ENCODE results near the gene GAB1.

Gene GAB1

DNA sequence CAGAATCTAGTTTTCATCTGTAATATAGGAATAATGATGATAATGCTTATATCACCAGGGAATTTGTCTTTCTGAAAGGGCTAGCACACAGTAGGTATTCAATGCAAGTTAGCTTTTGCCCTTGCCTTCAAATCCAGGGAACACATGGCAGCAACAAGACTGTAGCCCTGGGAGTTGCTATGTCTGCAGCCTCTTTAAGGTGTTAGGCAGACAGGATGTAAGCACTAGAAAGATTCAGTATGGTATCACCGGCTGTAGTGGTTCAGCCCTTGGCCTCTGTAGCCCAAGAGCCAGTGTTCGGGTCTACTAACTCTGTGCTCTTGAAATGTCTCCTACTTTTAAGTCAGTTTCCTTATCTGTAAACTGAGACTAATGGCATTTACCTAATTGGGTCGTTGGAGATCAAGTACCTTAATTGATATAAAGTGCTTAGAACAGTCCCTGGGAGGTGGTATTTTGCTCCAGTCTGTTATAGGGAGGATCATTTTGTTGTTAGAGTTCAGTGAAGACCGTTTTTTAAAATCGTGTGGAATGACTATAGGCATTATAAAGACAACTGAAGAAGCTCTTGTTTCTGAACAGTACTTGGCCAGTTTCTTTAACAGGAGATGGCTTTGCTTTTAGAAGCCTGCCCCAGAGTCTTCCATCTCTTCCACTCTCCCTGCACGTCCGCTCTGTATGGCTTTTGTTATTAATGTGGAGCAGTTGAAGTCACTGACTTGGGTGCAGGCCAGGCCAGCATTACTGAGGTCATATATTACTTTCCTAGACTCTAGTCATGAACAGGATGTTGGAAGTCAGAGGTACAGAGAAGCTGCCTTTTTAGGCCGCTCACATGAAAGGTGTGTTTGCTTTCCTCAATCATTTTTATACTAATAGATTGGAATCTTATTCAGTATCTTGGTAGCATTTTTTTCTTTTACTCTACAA lies 44.8 kb downstream of the GAB1 start:
- H3K27ac ChIP-seq = peak overlapping the region; percentile 57
- H3K79me2 ChIP-seq = peaks cover 5% of the 10 kb centered on the region
- H3K9me3 ChIP-seq (ENCODE audit: control insufficient read depth, low read length) = no peaks in the 10 kb centered on the region
- H3K4me3 ChIP-seq (ENCODE audit: low read depth, low read length) = no peak overlapping the region
- no peak overlapping the region for H3K4me2 ChIP-seq (ENCODE audit: low read length)
- no peaks in the 10 kb centered on the region for H3K36me3 ChIP-seq (ENCODE audit: control insufficient read depth, insufficient read depth, low read length)
- no peak for TF ChIP-seq CTCF (IDR thresholded peaks at IDR 0.05)
- H3K9ac ChIP-seq = no peak overlapping the region
- H2AFZ ChIP-seq = peak overlapping the region; percentile 50
- no peaks in the 10 kb centered on the region for H3K27me3 ChIP-seq (ENCODE audit: control insufficient read depth, insufficient read depth, low read length)
- peaks cover 5% of the 10 kb centered on the region for H3K4me1 ChIP-seq

GRCh38 chr4:143382596-143382995 lies 45.9 kb downstream of the GAB1 start:
- peak overlapping the region; percentile 5 for H2AFZ ChIP-seq
- no peak overlapping the region for H3K4me3 ChIP-seq (ENCODE audit: low read depth, low read length)
- H3K4me1 ChIP-seq = peaks cover 5% of the 10 kb centered on the region
- H3K79me2 ChIP-seq = peaks cover 5% of the 10 kb centered on the region
- no peaks in the 10 kb centered on the region for H3K27me3 ChIP-seq (ENCODE audit: control insufficient read depth, insufficient read depth, low read length)
- no peaks in the 10 kb centered on the region for H3K9me3 ChIP-seq (ENCODE audit: control insufficient read depth, low read length)
- H3K36me3 ChIP-seq (ENCODE audit: control insufficient read depth, insufficient read depth, low read length) = no peaks in the 10 kb centered on the region
- no peak overlapping the region for H3K9ac ChIP-seq
- H3K27ac ChIP-seq = peak overlapping the region; percentile 57
- TF ChIP-seq CTCF (IDR thresholded peaks at IDR 0.05) = no peak
- H3K4me2 ChIP-seq (ENCODE audit: low read length) = peak overlapping the region; percentile 23

DNA sequence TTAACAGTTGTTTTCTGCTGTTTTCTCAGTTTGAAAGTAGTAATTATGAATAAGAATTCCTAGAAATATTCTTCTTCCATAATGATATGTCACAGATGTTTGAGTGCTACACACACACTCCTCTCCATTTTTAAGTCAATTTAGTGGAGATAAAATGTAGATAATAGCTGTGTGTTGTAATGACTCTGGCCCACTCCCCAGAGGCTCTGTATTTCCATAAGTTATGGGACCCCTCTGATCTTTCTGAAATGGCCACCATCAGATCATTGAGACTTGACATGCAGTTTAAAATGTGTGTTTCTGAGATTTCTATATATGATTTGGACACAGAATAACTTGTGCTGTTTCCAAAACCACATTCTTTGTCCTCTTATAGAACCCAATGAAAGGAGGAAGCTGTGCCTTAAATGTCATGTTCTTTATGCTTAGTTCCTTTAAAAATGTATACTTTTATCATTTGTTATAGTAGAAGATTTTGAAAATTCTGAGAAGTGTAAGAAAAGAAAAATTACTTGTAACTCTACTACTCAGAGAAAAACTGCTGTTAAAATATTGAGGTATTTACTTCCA lies 46.4 kb downstream of the GAB1 start:
- Histone ChIP-seq H3K4me2 (ENCODE audit: low read length) (no peak overlapping the region), H3K4me1 (peaks cover 5% of the 10 kb centered on the region), H3K9ac (no peak overlapping the region), H3K27ac (no peak overlapping the region), H3K79me2 (peaks cover 5% of the 10 kb centered on the region), H3K27me3 (ENCODE audit: control insufficient read depth, insufficient read depth, low read length) (no peaks in the 10 kb centered on the region), H3K9me3 (ENCODE audit: control insufficient read depth, low read length) (no peaks in the 10 kb centered on the region), H3K36me3 (ENCODE audit: control insufficient read depth, insufficient read depth, low read length) (no peaks in the 10 kb centered on the region), H3K4me3 (ENCODE audit: low read depth, low read length) (no peak overlapping the region), H2AFZ (no peak overlapping the region)
- TF ChIP-seq CTCF (IDR thresholded peaks at IDR 0.05) = no peak

- Histone ChIP-seq H3K4me1 (peaks cover 5% of the 10 kb centered on the region), H3K27ac (no peak overlapping the region)
Observed at GRCh38 chr4:143384381-143384994, 47.8 kb downstream of the GAB1 start.

More at GRCh38 chr4:143384381-143384994, 47.8 kb downstream of the GAB1 start:
- no peak overlapping the region for H3K4me2 ChIP-seq (ENCODE audit: low read length)
- no peak overlapping the region for H2AFZ ChIP-seq
- peaks cover 5% of the 10 kb centered on the region for H3K79me2 ChIP-seq
- no peaks in the 10 kb centered on the region for H3K36me3 ChIP-seq (ENCODE audit: control insufficient read depth, insufficient read depth, low read length)
- no peak for TF ChIP-seq CTCF (IDR thresholded peaks at IDR 0.05)
- no peak overlapping the region for H3K9ac ChIP-seq
- H3K9me3 ChIP-seq (ENCODE audit: control insufficient read depth, low read length) = no peaks in the 10 kb centered on the region
- no peak overlapping the region for H3K4me3 ChIP-seq (ENCODE audit: low read depth, low read length)
- H3K27me3 ChIP-seq (ENCODE audit: control insufficient read depth, insufficient read depth, low read length) = no peaks in the 10 kb centered on the region

All from parathyroid adenoma (tissue), 2 donors.